ENCODE data around the gene FBXL20. TPM values are rescaled to one million over a fixed set of nuclear protein-coding genes. Genes with fewer than 3 reads are reported as not detected.
A peak's percentile ranks its signal among the peaks of the same experiment; 100 is the strongest.
"Not testable (repeated sequence)": the region's sequence is repeated elsewhere in the genome, so short reads cannot be mapped to it uniquely, and the experiment has no call there.

The FBXL20 gene, protein sequence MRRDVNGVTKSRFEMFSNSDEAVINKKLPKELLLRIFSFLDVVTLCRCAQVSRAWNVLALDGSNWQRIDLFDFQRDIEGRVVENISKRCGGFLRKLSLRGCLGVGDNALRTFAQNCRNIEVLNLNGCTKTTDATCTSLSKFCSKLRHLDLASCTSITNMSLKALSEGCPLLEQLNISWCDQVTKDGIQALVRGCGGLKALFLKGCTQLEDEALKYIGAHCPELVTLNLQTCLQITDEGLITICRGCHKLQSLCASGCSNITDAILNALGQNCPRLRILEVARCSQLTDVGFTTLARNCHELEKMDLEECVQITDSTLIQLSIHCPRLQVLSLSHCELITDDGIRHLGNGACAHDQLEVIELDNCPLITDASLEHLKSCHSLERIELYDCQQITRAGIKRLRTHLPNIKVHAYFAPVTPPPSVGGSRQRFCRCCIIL
- total RNA-seq = 8.2 and 13.4 TPM in 2 replicates

DNA sequence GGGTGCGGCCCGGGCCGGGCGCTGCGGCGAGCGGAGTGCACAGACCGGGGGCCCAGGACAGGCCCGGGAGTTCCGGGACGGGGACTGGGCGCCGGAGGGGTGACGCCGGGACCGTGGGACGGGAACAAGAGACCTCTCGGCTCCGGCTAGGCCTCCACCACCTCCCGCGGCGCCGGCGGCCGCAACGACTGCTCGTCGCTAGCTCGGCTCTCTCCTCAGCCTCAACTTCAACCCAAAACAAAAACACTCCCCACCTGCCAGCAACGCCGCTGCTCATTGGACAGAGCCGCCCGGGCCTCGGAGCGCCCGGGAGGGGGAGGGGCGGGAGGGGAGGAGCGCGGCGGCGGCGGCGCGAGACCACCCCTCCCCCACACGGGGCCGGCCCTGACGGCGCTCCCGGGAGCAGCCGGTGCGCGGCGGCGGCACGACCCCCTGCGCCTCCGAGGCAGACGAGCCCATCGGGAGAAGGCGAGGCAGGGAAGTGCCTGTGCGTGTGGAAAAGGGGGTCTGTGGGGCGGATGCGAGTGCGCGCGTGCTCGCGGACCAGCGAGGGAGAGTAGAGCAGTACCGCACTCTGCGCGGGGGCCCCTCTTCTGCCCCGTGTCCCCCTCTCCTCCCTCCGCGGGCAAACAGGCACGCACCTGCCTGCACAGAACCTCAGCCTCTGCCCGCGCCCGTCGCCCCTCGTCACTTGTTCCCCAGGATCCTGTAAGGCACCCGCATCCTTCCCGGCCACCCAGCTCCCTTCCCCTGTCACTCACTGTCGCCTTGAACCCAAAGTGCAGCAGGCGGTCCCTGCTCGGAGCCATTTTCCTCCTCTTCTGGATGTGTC is at the start of gene FBXL20:
FBXL20 (minus strand) TSS at position 215 of the 832 bp plus-strand sequence. CDS start 224 bp downstream, outside the sequence.
- peak; percentile 68 to 91 for DNase-seq (ENCODE audit: low read depth in 2 of 2)

DNA sequence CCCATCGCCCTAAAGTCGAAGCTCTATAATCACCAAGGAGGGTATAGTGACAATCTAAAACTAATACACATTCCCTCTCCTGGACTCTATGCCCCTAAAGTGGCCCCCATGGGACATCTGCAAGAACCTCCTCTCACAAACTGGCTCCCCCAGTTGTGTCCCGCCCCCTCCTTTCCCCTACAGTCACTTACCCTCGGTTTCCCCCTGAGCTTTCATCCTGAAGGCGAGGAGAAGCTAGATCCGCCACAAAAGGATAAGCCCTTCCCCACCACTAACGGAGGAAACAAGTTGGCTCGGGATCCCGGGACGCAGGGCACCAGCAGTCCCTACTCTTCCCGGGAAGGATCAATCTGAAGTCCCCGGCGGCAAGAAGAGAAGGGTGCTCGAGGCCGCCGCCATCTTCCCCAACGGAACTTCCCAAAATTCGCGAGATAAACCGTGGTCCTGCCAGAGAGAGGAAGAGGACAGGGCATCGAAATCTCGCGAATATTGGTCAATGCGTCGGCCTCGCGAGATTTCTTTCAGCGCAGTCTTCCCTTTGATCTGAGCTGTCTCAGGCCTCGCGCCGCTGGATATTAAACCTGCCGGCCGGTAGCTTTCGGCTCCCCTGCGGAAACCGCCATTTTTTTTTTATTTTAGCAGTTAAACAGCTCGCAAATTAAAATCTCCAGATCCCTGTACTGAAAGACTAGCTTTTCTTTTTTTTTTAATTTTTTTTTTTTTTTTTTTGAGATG is 49.6 kb upstream of the FBXL20 start, which contains the start of gene MED1:
MED1 (minus strand) TSS at position 417 of the 735 bp plus-strand sequence; CDS start at position 216, 201 bp downstream.
- peak; percentile 99 for DNase-seq (ENCODE audit: low read depth in 2 of 2)

GRCh38 chr17:39450051-39450450 is 48.6 kb upstream of the FBXL20 start:
- DNase-seq (ENCODE audit: low read depth in 2 of 2) = no peak

- no peak for DNase-seq (ENCODE audit: low read depth in 2 of 2)
Observed at GRCh38 chr17:39447561-39447960, 46.1 kb upstream of the FBXL20 start.

GRCh38 chr17:39443326-39443725 is 41.9 kb upstream of the FBXL20 start:
- DNase-seq (ENCODE audit: low read depth in 2 of 2) = no peak

GRCh38 chr17:39439868-39440267 is 38.4 kb upstream of the FBXL20 start:
- not testable (repeated sequence) for DNase-seq (ENCODE audit: low read depth in 2 of 2)

DNA sequence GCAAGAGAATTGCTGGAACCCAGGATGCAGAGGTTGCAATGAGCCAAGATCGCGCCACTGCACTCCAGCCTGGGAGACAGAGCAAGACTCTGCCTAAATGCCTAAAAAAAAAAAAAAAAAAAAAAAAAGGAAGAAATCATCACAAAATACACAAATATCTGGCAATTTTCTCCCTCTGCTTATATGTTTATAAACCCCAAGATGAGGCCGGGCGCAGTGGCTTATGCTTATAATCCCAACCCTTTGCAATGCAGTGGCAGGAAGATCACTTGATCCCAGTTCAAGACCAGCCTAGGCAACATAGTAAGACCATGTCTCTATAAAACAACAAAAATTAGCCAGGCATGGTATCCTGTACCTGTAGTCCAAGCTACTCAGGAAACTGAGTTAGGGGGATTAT is 28.2 kb upstream of the FBXL20 start:
- DNase-seq (ENCODE audit: low read depth in 2 of 2) = no peak

DNA sequence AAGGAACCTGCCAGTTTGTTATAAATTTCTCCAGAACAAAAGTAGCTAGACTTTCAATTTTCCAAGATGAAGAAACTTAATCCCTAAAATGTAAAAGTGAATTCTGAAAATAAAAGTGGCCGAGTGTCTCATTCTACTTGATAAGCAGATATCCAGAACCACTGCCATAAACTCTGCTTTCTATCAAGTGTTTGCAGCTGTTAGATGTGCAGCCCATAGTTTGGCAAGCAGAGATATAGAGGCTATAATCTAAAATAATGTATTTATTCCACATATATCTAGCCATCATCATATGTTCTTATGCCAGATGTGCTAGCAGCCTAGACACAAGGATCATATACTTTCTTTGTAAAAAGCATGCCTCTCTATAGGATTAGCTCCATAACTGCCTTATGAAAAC is 14.7 kb upstream of the FBXL20 start:
- no peak for DNase-seq (ENCODE audit: low read depth in 2 of 2)

DNA sequence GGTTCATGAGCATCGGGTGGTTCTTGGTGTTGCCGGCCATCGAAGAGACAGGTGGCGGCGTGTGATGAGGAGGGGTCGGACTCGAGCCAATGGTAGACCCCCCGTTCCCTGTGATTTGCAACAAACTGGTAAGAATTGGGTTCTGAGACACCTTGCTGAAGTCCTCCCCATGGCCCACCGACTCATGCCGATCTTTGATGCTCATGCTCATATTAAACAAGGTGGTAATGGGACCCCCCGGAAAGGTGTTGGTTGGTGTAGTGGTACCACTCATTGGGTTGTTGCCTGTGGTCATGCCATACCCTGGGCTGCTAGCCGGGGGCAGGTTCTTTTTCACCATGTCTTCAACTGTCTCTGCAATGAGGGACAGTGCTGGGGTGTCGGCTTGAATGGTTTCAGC is 8.9 kb upstream of the FBXL20 start:
- DNase-seq (ENCODE audit: low read depth in 2 of 2) = no peak

DNA sequence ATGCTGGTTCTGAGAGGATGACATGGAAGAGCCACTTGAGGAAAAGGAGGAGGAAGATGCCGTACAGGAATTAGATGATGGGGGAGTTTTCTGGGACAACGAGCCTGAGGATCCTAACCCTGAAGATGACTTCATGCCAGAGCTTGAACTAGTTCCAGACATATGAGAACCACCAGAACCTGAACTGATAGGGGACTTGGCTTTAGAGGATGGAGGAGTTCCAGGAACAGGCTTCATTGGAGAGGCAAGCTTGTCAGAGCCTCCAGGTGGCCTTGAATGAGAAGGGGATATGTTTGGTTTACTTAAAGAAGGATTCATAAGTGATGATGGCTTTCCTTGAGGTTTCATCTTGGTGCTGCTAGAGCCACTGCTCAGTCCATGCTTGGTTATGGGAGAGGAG is 6.9 kb upstream of the FBXL20 start:
- no peak for DNase-seq (ENCODE audit: low read depth in 2 of 2)

GRCh38 chr17:39406951-39407350 is 5.5 kb upstream of the FBXL20 start:
- DNase-seq (ENCODE audit: low read depth in 2 of 2) = no peak

- no peak for DNase-seq (ENCODE audit: low read depth in 2 of 2)
Observed at GRCh38 chr17:39405436-39405835, 4.0 kb upstream of the FBXL20 start.

DNA sequence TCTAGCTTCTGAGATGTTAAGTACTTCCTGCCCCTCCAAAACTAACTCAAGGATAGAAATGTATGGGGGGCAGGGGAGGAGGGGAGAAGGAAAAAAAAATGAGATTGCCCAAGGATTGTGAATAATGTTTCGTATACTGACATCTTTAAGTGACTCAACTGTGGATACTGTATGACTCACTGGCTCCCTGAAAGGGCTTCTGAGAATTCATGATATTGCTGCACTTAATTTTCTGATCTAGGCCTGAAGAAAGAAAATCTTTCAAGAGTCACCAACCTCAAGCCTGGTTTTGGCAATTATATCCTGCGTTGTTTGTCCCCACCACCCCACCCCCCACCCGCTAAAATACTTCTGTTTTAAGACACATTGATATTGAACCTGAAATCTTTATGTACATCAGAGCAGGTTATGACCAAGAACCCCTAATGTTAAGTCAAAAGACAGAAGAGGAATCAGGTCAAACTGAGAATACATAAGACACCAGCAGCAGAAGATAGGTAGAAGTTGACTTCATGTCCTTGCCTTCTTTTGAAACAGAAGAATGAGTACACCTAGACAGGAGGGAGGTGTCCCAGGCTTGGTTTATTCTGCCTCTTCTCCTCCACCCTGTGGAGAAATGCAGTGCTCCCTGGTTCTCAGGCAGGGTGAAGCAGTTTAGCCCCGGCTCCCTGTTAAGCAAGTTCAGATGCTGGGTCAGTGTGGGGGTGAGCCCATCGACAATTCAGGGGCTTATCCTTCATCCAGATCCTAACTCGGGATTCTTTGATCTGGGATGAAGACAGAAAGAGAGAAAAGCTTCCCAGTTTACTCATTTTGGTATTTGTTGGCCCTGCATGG is 3.3 kb upstream of the FBXL20 start:
- DNase-seq (ENCODE audit: low read depth in 2 of 2) = peak in 1 of 2 donors; percentile 28

GRCh38 chr17:39402890-39403605 is 1.6 kb upstream of the FBXL20 start:
- no peak for DNase-seq (ENCODE audit: low read depth in 2 of 2)

GRCh38 chr17:39402244-39402889 is 941 bp upstream of the FBXL20 start:
- DNase-seq (ENCODE audit: low read depth in 2 of 2) = peak; percentile 84 to 94

GRCh38 chr17:39400547-39401411 is 647 bp downstream of the FBXL20 start:
- peak in 1 of 2 donors; percentile 25 for DNase-seq (ENCODE audit: low read depth in 2 of 2)

DNA sequence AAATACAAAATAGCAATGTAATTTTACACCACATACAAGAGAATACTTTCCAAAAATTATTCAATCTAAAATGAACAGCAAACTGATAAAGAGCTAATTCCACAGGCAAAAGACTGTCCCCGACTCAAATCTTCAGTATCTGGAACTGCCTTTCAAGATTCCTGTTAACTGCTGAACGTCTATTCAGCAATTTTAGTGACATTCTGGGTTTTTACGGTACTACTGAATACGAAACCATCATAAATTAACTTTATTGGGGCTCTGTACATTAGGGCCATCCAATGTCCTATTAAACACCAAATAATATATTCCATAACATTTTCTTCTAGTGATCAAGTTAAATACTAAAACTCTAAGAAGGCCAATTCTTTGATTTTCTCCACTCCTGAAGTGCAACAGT is 1.6 kb downstream of the FBXL20 start:
- no peak for DNase-seq (ENCODE audit: low read depth in 2 of 2)

- peak in 1 of 2 donors; percentile 11 for DNase-seq (ENCODE audit: low read depth in 2 of 2)
Observed at GRCh38 chr17:39393736-39394135, 7.7 kb downstream of the FBXL20 start.

DNA sequence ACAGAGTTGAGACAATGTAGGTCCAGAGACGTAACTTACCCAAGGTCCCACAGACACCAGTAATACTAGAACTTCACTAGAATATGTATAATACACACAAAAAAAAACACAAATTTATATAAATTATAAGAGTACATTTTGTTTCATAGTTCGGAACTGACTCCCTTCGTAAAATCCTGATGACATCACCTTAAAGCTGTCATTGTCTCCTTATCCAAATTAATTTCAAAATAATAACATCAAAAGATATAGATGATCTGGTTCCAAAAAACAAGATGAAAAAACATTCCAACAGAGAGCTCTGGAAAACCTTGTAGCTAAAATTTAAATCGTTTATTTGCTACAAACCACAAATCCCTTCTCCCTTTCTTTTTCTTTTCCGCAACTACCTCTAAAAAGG is 10.0 kb downstream of the FBXL20 start:
- no peak for DNase-seq (ENCODE audit: low read depth in 2 of 2)

Data from dermis microvascular lymphatic vessel endothelial cell (primary cell).